OCI-LY7 (cell line): ENCODE results near the gene GJB5.
"Not testable (repeated sequence)": the region's sequence is repeated elsewhere in the genome, so short reads cannot be mapped to it uniquely, and the experiment has no call there.

Experiments
- EZH2phosphoT487 ChIP-seq: fragments of 200-600 bp; sonication (generic); IDR thresholded peaks from 2 replicates; pipeline ENCODE4 v1.6.1; 2018; ENCODE audit warnings: low read depth, borderline replicate concordance, mild to moderate bottlenecking, mixed run types, antibody characterized with exemption, low read length, moderate library complexity, mixed read lengths
- TF ChIP-seq, protein P1 (sequence below): fragments of 200-600 bp; sonication (generic); conservative IDR thresholded peaks from 2 replicates; pipeline ENCODE4 v1.5.1; 2014; ENCODE audit warnings: mild to moderate bottlenecking, antibody characterized with exemption, low read length, moderate library complexity, mixed read lengths

DNA sequence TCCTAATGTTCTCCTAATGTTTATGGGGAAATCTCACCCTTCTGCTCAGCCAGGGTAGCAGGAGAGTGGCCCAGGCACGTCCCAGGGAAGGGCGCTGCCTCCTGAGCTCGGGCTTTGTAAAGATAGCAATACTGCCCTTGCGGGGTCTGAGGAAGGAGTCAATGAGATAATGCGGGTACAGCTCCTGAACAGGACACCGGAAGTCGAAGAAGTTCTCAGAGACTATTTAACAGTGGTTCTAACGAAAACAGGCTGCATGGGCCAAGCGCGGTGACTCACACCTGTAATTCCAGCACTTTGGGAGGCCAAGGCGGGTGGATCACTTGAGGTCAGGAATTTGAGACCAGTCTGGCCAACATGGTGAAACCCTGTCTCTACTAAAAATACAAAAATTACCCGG, 17.6 kb upstream of the GJB5 start:
- TF ChIP-seq, protein P1, sequence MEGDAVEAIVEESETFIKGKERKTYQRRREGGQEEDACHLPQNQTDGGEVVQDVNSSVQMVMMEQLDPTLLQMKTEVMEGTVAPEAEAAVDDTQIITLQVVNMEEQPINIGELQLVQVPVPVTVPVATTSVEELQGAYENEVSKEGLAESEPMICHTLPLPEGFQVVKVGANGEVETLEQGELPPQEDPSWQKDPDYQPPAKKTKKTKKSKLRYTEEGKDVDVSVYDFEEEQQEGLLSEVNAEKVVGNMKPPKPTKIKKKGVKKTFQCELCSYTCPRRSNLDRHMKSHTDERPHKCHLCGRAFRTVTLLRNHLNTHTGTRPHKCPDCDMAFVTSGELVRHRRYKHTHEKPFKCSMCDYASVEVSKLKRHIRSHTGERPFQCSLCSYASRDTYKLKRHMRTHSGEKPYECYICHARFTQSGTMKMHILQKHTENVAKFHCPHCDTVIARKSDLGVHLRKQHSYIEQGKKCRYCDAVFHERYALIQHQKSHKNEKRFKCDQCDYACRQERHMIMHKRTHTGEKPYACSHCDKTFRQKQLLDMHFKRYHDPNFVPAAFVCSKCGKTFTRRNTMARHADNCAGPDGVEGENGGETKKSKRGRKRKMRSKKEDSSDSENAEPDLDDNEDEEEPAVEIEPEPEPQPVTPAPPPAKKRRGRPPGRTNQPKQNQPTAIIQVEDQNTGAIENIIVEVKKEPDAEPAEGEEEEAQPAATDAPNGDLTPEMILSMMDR: not testable (repeated sequence)
- not testable (repeated sequence) for TF ChIP-seq EZH2phosphoT487
